ENCODE measurements around the gene GRB7. TPM values are rescaled to one million over a fixed set of nuclear protein-coding genes. Genes with fewer than 3 reads are reported as not detected.

GRB7 gene
- total and polyA plus RNA-seq, 2 experiments from 2014 or later = not detected

GRCh38 chr17:39777534-39778365, 40.0 kb downstream of the GRB7 start:
- in situ Hi-C loops (cut with MboI) = no loop called here
- H3K4me2 ChIP-seq (ENCODE audit: unreplicated experiment) = no peak overlapping the region
- H3K27ac ChIP-seq = no peak overlapping the region
- H3K9me2 ChIP-seq (ENCODE audit: insufficient read depth) = no peaks in the 10 kb centered on the region
- 22 to 26% methylated on average over 11 of the region's 11 CpGs for WGBS, 2 experiments (ENCODE audit: low coverage in 1 of 2, low lambda C conversion rate in 2 of 2, missing lambda C conversion rate in 2 of 2)
- TF ChIP-seq EZH2phosphoT487 (IDR thresholded peaks at IDR 0.05; ENCODE audit: insufficient read depth, low read depth) (no peak), EZH2 (IDR thresholded peaks at IDR 0.05; ENCODE audit: insufficient read depth, poor library complexity, severe bottlenecking) (no peak)
- H2AFZ ChIP-seq = no peak overlapping the region
- H3K36me3 ChIP-seq (ENCODE audit: low read depth) = no peaks in the 10 kb centered on the region
- peaks cover 89% of the 10 kb centered on the region for H3K27me3 ChIP-seq (replicated peaks; ENCODE audit: insufficient read depth)
- H3K4me1 ChIP-seq (ENCODE audit: insufficient read depth) = no peaks in the 10 kb centered on the region
- DNase-seq = no peak
- H4K20me1 ChIP-seq (ENCODE audit: insufficient read depth) = no peaks in the 10 kb centered on the region
- H3F3A ChIP-seq (ENCODE audit: insufficient read depth) = no peaks in the 10 kb centered on the region
- H3K9me3 ChIP-seq (ENCODE audit: low read depth) = no peaks in the 10 kb centered on the region
- H3K9ac ChIP-seq = no peak overlapping the region
- no peak overlapping the region for H3K4me3 ChIP-seq
- H3K79me2 ChIP-seq (ENCODE audit: insufficient read depth) = no peaks in the 10 kb centered on the region

- 22 to 23% methylated on average over 6 of the region's 6 CpGs for WGBS, 2 experiments (ENCODE audit: low coverage in 1 of 2, low lambda C conversion rate in 2 of 2, missing lambda C conversion rate in 2 of 2)
- peaks cover 79% of the 10 kb centered on the region for H3K27me3 ChIP-seq (replicated peaks; ENCODE audit: insufficient read depth)
- no peaks in the 10 kb centered on the region for H3F3A ChIP-seq (ENCODE audit: insufficient read depth)
- H3K4me1 ChIP-seq (ENCODE audit: insufficient read depth) = no peaks in the 10 kb centered on the region
- H3K4me3 ChIP-seq = no peak overlapping the region
- TF ChIP-seq EZH2phosphoT487 (IDR thresholded peaks at IDR 0.05; ENCODE audit: insufficient read depth, low read depth) = no peak
- TF ChIP-seq EZH2 (IDR thresholded peaks at IDR 0.05; ENCODE audit: insufficient read depth, poor library complexity, severe bottlenecking) = no peak
- no peak for DNase-seq
- no peak overlapping the region for H2AFZ ChIP-seq
- no peak overlapping the region for H3K27ac ChIP-seq
- H3K36me3 ChIP-seq (ENCODE audit: low read depth) = no peaks in the 10 kb centered on the region
- H4K20me1 ChIP-seq (ENCODE audit: insufficient read depth) = no peaks in the 10 kb centered on the region
- no peak overlapping the region for H3K4me2 ChIP-seq (ENCODE audit: unreplicated experiment)
- no peaks in the 10 kb centered on the region for H3K79me2 ChIP-seq (ENCODE audit: insufficient read depth)
- no peaks in the 10 kb centered on the region for H3K9me2 ChIP-seq (ENCODE audit: insufficient read depth)
- in situ Hi-C loops (cut with MboI) = no loop called here
- H3K9ac ChIP-seq = no peak overlapping the region
- H3K9me3 ChIP-seq (ENCODE audit: low read depth) = no peaks in the 10 kb centered on the region
Measured at GRCh38 chr17:39781031-39781860, 43.5 kb downstream of the GRB7 start.

GRCh38 chr17:39781861-39782213, 44.1 kb downstream of the GRB7 start:
- no peak overlapping the region for H2AFZ ChIP-seq
- H3K79me2 ChIP-seq (ENCODE audit: insufficient read depth) = no peaks in the 10 kb centered on the region
- peaks cover 79% of the 10 kb centered on the region for H3K27me3 ChIP-seq (replicated peaks; ENCODE audit: insufficient read depth)
- H3K4me3 ChIP-seq = no peak overlapping the region
- H3F3A ChIP-seq (ENCODE audit: insufficient read depth) = no peaks in the 10 kb centered on the region
- no peak overlapping the region for H3K27ac ChIP-seq
- no peak for DNase-seq
- H3K9me3 ChIP-seq (ENCODE audit: low read depth) = no peaks in the 10 kb centered on the region
- H3K9ac ChIP-seq = no peak overlapping the region
- no peaks in the 10 kb centered on the region for H3K36me3 ChIP-seq (ENCODE audit: low read depth)
- no peaks in the 10 kb centered on the region for H3K9me2 ChIP-seq (ENCODE audit: insufficient read depth)
- in situ Hi-C loops (cut with MboI) = no loop called here
- no peaks in the 10 kb centered on the region for H3K4me1 ChIP-seq (ENCODE audit: insufficient read depth)
- TF ChIP-seq EZH2phosphoT487 (IDR thresholded peaks at IDR 0.05; ENCODE audit: insufficient read depth, low read depth) = no peak
- TF ChIP-seq EZH2 (IDR thresholded peaks at IDR 0.05; ENCODE audit: insufficient read depth, poor library complexity, severe bottlenecking) = no peak
- H4K20me1 ChIP-seq (ENCODE audit: insufficient read depth) = no peaks in the 10 kb centered on the region
- 18 to 22% methylated on average over 2 of the region's 2 CpGs for WGBS, 2 experiments (ENCODE audit: low coverage in 1 of 2, low lambda C conversion rate in 2 of 2, missing lambda C conversion rate in 2 of 2)
- H3K4me2 ChIP-seq (ENCODE audit: unreplicated experiment) = no peak overlapping the region

- no peaks in the 10 kb centered on the region for H4K20me1 ChIP-seq (ENCODE audit: insufficient read depth)
- peaks cover 79% of the 10 kb centered on the region for H3K27me3 ChIP-seq (replicated peaks; ENCODE audit: insufficient read depth)
- no peak overlapping the region for H3K4me2 ChIP-seq (ENCODE audit: unreplicated experiment)
- in situ Hi-C loops (cut with MboI) = no loop called here
- no peak overlapping the region for H2AFZ ChIP-seq
- H3K9ac ChIP-seq = no peak overlapping the region
- no peaks in the 10 kb centered on the region for H3K9me2 ChIP-seq (ENCODE audit: insufficient read depth)
- H3K4me3 ChIP-seq = no peak overlapping the region
- no peak for DNase-seq
- no peaks in the 10 kb centered on the region for H3K36me3 ChIP-seq (ENCODE audit: low read depth)
- 44 to 45% methylated on average over 4 of the region's 4 CpGs for WGBS, 2 experiments (ENCODE audit: low coverage in 1 of 2, low lambda C conversion rate in 2 of 2, missing lambda C conversion rate in 2 of 2)
- H3K27ac ChIP-seq = no peak overlapping the region
- no peaks in the 10 kb centered on the region for H3K4me1 ChIP-seq (ENCODE audit: insufficient read depth)
- H3K79me2 ChIP-seq (ENCODE audit: insufficient read depth) = no peaks in the 10 kb centered on the region
- H3K9me3 ChIP-seq (ENCODE audit: low read depth) = no peaks in the 10 kb centered on the region
- no peaks in the 10 kb centered on the region for H3F3A ChIP-seq (ENCODE audit: insufficient read depth)
- no peak for TF ChIP-seq EZH2 (IDR thresholded peaks at IDR 0.05; ENCODE audit: insufficient read depth, poor library complexity, severe bottlenecking)
- no peak for TF ChIP-seq EZH2phosphoT487 (IDR thresholded peaks at IDR 0.05; ENCODE audit: insufficient read depth, low read depth)
Measured at GRCh38 chr17:39782481-39782880, 44.7 kb downstream of the GRB7 start.

All from GM23248 (cell line).